Heart left ventricle (tissue), 13 donors: ENCODE data around the gene TDRD7.

ENCODE experiments used
- CTCF ChIP-seq, 12 donors: fragments of 200-600 bp; sonication (generic) in 4 of 12; IDR thresholded peaks; one replicate each; pipeline versions ENCODE4 v1.5.0 to v1.8.0; 2018 to 2022; ENCODE audit warnings: antibody characterized with exemption in 12 of 12, mild to moderate bottlenecking in 5 of 12
- POLR2A ChIP-seq, 2 donors: fragments of 450-650 bp; IDR thresholded peaks; one replicate each; pipeline ENCODE4 v1.6.1; 2017; ENCODE audit warnings: antibody characterized with exemption in 2 of 2, mild to moderate bottlenecking in 2 of 2, moderate library complexity in 2 of 2
- donor health status: ischemic (EF 13 %, LVEDD 7.1; RV severe dilation, severe dysfunction).
- donor health status: DM: no; HTN: yes; CAD: no.
- donor health status: DM: no; HTN: no; CAD: no.
- donor health status: ischemic (EF 25% LVEDD 6.9; RV normal size, moderate dysfunction).
- donor health status: ischemic (EF 25% LVEDD 5.7; RV mildly dilated, moderate dysfunction).
- donor health status: ischemic (EF 35%, LVEDD 5.7; RV mildly dilated, moderate dysfunction).
- donor health status: nonischemic (EF 11% LVEDD 7.7; RV severe dilation, severe dysfunction).
- donor health status: DM: yes; HTN: yes; CAD: no.
- donor health status: PGD.
- donor health status: ischemic (EF 29% LVEDD 5.4; RV normal size, mild dysfunction).
- donor health status: nonischemic (EF 23%, LVEDD 6.1; RV moderate dilation, normal function).

DNA sequence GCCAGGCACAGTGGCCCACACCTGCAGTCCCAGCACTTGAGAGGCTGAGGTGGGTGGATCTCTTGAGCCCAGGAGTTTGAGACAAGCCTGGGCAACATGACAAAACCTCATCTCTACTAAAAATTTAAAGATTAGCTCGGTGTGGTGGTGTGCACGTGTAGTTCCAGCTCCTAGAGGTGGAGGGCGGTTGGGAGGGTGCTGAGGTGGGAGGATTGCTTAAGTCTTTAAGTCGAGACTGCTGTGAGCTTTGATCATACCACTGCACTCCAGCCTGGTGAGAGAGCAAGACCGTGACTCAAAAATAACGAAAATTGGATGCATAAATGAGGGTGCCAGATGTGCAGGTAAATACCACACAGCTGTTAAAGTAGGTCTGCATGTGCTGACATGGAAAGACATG lies 39.3 kb upstream of the TDRD7 start:
- TF ChIP-seq CTCF (IDR thresholded peaks at IDR 0.05) = no peak
- TF ChIP-seq POLR2A (IDR thresholded peaks at IDR 0.05) = no peak
